Body of pancreas (tissue), 4 donors: ENCODE measurements around the gene TCP10L.

Source experiments
- POLR2A ChIP-seq, 3 donors: fragments of 450-650 bp; IDR thresholded peaks; one replicate each; pipeline ENCODE4 v1.6.1; 2016; ENCODE audit warnings: antibody characterized with exemption in 3 of 3, mild to moderate bottlenecking in 2 of 3
- TF ChIP-seq, protein P1 (sequence below), 7 experiments: fragments of 450-650 bp in 4 of 7; fragments of 200-600 bp in 3 of 7; sonication (generic) in 3 of 7; IDR thresholded peaks; one replicate each; pipeline ENCODE4 v1.5.1; 2016 to 2019; ENCODE audit warnings: antibody characterized with exemption in 7 of 7

DNA sequence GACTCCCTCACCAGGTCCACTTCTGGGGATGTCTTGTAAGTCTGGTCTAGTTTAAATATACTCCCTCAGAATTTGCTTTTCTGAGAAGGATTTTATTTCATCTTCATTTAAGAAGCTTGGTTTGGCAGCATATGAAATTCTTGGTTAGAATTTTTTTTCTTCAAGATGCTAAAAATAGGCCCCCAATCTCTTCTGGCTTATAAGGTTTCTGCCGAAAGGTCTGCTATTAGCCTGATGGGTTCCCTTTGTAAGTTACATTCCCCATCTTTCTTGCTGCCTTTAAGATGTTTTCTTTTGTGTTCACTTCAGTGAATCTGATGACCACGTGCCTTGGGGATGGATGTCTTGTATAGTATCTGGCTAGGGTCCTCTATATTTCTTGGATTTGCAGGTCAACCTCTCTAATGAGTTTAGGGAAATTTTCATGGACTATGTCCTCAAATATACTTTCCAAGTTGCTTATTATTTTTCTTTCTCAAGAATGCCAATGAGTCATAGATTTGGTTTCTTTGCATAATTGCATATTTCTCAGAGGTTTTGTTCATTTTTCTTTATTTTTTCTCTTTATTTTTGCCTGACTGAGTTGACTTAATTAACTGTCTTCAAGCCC, 19.4 kb downstream of the TCP10L start:
- TF ChIP-seq, protein P1, sequence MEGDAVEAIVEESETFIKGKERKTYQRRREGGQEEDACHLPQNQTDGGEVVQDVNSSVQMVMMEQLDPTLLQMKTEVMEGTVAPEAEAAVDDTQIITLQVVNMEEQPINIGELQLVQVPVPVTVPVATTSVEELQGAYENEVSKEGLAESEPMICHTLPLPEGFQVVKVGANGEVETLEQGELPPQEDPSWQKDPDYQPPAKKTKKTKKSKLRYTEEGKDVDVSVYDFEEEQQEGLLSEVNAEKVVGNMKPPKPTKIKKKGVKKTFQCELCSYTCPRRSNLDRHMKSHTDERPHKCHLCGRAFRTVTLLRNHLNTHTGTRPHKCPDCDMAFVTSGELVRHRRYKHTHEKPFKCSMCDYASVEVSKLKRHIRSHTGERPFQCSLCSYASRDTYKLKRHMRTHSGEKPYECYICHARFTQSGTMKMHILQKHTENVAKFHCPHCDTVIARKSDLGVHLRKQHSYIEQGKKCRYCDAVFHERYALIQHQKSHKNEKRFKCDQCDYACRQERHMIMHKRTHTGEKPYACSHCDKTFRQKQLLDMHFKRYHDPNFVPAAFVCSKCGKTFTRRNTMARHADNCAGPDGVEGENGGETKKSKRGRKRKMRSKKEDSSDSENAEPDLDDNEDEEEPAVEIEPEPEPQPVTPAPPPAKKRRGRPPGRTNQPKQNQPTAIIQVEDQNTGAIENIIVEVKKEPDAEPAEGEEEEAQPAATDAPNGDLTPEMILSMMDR (IDR thresholded peaks at IDR 0.05), result no peak
- no peak for TF ChIP-seq POLR2A (IDR thresholded peaks at IDR 0.05)
